Inflammatory macrophage (primary cell): ENCODE results near the gene BEGAIN.

Experiments used
- DNase-seq, 2 donors: peaks; one replicate each; pipeline ENCODE4 v3.0.0-alpha.2; 2020 to 2022

The BEGAIN gene

DNA sequence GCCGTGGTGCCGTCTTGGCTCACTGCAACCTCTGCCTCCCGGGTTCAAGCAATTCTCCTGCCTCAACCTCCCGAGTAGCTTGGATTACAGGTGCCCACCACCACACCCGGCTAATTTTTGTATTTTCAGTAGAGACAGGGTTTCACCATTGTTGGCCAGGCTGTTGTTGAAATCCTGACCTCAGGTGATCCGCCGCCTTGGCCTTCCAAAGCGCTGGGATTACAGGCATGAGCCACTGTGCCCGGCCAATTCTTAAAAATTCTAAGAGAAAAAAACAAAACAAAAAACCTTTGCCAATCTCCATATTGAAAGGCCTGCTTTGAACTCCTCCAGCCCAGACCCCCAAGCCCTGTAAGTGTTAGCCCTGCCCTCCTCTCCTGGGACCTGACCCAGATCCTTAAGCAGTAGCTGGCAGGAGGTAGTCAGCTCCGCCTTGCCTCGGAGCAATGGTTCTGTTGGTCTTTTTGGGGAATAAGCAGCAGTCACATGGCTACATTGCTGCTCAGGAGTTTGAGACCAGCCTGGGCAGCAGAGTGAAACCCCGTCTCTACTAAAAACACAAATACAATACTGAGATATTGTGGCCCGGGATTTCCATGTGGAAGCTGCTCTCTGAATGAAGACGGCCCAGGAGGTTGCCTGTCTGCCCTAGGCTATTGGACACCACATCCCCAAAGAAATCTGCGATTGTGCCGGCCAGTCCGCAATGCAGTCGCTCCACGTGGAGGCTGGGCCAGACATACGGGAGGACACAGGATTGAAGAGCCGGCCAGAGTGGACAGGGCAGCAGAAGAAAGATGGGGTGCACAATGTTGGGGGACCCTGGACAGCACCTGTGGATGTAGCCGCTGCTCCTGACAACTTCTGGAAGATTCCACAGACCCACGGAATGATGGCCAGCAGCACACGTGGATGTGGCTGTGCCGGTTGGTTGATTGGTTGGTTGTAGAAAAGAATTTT, 28.8 kb upstream of the BEGAIN start:
- no peak for DNase-seq

DNA sequence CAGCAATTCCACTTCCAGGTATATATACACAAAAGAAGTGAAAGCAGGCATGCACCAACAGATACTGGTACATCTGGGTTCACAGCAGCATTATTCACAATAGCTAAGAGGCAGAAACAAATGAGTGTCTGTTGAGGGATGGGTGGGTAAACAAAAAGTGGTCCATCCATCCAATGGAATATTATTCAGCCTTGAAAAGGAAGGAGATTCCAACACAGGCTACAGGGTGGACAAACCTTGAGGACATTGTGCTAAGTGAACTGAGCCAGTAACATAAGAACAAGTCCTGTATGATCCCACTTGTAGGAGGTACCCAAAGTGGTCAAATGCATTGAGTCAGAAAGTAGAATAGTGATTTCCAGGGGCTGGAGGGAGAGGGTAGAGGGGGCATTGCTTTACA, 27.6 kb upstream of the BEGAIN start:
- no peak for DNase-seq

DNA sequence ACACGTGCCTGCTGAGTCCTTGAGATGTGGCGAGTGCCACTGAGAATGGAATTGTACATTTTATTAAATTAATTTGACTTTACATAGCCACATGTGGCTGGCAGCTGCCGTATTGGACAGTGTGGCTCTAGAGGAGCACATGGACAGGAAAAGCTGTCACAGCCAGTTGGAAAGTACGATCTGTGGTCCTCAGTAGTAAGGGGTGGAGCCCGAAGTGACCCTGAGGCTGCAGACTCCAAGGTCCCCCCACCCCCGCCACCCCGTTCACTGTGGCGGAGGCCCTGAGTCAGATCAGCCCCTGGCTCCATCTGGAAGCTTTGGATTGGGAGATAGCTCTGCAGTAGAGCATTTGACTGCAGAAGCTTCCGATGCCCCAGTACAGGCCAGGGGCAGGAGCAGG, 25.8 kb upstream of the BEGAIN start:
- no peak for DNase-seq

DNA sequence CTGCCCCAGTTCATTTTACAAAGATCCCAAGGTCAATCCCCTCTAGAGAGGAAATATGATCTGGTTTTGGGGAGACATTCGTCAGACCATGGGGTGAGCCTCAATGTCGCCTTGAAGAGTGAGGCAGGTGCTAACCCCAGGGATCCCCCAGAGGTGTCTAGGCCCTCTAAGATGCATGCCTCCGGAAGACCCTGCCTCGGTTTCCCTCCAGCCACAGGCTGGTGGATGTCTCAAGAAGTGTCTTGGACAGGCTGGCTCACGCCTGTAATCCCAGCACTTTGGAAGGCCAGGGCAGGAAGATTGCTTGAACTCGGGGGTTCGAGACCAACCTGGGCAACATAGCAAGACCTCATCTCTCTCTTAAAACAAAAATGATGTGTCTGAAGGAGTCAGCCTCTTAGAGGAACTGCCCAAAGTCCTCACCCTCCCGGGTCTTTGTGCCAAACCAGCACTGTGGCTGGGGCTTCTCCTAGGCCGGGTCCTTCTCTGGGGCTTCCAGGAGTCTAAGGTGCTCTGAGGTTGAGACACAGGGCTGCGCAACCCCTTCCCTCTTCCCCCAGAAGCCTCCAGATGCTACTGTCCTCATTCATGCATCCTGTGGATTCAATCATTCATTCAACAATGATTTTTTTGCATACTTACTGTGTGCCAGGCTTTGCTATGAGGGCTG, 24.7 kb upstream of the BEGAIN start:
- no peak for DNase-seq

DNA sequence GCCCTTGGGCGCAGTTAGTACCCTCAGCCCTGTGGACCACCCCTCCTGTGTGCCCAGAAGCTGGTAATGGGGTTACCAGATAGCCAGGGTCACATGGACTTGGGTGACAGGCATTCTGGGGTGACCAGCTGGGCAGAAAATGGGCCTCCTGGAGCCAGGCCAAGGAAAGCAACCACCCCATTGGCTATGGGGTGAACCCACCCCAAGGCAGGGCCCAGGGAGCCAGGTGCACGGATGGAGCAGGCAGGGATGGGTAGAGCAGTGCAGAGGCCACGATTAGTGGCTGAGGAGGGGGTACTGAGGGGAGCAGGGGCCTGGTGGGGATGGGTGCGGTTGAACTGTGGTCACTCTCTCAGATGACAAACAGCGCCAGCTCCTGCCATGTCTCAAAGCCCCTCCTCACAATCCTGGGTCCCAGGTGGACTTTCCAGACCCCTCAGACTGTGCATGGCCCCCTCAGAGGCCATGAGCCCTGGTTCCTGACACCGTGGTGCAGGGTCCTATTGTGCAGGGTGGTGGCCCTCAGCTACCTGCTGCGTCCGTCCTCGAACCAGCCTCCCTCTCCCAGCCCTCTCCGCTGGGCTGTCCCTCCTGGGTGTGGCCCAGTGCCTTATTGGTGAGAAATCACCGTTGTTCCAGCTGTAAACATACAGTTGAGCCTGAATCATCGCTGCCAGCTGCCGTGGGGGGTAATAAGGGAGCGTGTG, 23.4 kb upstream of the BEGAIN start:
- no peak for DNase-seq

DNA sequence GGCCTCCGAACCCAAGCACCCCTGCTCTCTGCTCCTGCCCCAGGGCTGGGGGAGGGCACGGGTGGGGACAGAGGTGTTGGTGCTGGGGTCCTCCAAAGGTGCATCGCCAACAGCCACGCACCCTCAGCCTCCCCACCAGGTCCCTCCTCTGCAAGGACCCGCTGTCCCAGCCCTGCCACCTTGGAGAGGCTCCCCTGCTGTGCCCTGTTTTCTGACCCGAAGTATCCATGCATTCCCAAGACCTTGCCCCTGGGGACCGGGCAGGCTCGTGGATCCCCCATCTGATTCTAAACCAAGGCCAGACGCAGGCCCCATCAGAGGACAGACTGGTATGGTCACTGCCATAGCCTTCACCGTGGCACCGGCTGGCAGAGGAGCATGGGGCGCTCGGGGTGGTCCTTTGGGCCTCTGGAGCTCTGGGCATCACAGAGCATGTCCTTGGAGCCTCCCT, 22.7 kb upstream of the BEGAIN start:
- DNase-seq: no peak

DNA sequence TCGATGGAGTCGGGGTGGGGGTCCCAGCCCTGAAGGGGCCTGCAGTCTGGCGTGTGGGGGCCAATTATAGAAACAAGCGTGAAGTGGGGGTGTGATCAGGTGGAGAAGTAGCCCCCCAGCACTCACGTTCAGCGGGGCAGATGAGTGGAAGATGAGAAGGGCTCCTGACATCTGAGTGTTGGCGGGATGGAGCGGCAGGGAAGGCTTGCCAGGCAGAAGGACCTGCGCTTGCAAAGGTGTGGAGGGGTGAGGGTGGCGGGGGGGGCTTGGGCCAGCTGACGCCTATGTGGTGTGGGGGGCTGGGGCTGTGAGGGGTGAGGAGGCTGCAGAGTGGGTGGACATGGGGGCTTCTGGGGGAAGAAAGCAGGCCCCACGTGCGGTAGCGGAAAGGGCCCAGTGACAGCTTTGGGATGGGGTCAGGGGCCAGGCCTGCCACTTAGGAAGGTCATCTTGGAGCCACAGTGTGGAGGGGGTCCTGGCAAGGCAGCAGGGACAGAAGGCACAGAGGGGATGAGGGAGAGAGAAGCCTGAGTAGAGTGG, 22.2 kb upstream of the BEGAIN start:
- no peak for DNase-seq

DNA sequence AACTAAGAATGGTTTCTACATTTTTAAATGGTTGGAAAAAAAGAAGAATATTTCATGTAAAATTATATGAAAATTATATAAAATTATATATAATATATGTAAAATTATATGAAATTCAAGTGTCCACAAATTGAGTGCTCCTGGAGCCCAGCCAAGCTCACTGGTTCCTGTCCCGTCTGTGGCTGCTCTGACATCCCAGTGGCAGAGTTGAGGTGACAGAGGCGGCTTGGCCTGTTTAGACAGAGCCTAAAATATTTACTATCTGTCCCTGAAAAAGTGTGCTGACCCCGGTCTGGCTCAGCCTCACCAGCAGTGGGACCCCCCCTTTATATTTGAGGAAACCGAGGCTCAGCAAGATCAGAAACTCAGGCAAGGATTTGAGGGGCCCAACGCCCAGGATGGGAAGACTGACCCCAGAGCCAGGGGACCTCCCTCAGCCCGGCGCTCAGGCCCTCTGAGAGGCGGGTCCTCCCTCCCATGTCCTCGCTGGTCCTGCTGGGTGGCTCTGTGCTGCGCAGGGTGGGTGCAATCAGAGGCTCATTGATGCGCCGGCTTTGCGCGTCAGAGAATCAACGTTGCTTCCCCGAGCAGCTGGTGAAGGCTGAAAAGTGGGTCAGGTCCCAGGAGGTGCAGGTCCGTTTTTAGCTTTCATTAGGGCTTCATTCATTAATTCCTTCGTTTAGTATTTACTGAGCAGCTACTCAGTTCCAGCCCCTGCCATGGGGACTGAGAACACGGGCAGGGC, 21.5 kb upstream of the BEGAIN start:
- DNase-seq: no peak

DNA sequence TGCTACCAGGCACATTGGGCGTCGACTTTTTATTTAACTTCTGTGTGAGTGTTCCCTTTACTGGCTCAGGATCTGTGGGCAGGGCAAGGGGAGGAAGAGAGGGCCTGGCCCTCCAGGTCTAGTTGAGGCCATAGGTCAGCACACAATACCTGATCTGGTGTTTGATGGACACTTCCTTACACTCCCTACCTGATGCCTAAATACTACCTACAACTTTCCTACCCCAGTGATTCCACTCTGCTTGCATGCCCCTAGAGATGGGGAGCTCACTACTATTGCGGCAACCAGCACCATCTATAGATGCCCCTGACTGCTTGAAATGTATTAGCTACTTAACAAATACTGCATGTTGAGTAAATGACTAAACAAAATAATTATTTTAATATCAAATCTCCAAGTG, 20.8 kb upstream of the BEGAIN start:
- no peak for DNase-seq

DNA sequence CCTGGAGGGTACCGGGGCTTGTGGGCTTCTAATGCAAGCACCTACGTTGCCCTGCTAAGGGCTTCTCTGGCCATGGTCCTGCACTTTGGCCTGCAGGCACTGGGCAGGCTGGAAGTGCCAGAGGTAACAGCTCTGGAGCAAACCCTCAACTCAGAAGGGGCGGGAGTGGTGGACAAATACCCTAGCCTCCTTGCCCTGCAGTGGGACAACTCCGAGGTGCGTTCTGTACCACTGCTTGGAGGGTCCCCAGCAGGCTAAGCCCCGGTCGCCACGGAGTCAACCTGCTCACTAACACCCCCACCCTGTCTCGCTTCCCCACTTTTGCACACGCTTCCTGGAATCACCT, 20.4 kb upstream of the BEGAIN start:
- DNase-seq: no peak

DNA sequence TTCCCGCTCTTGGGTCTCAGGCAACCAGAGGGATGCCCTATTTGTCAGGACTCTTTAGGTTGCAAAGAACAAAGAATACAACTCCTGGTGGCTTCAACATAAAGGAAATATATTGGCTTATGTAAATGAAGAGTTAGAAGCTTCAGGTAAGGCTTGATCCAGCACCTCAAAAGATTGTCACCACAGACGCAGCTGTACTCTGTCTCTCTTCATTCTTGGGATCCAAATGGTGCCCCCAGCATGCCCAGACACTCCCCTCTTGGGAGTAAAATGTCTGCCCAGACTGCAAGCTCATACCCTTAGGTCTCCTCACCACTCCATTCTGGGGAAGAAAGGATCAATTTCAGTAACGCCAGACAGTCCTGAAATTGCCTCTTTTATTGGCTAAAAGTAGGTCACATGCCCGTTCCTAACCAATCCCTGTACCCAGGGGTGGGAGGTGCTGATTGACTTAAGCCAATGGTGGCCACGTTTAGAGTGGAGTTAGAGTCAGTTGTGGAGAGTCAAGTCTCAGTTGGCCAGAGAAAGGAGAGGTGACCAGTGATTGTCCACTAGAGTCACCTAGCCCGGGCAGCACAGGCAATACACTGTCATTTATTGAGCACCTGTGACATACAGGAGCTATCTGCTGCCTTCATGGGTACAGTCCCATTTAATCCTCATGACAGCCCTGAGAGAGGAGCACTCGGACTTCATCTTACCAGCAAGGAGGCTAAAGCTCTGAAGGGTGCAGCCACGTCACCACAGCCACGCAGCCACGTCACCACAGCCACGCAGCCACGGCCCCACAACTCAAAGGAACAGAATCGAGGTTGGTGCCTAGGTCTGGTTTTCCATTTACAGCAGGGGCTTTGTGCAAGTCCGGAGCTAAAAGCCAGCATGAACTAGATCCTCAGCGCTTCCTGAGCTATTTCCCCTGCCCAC, 19.7 kb upstream of the BEGAIN start:
- no peak for DNase-seq

DNA sequence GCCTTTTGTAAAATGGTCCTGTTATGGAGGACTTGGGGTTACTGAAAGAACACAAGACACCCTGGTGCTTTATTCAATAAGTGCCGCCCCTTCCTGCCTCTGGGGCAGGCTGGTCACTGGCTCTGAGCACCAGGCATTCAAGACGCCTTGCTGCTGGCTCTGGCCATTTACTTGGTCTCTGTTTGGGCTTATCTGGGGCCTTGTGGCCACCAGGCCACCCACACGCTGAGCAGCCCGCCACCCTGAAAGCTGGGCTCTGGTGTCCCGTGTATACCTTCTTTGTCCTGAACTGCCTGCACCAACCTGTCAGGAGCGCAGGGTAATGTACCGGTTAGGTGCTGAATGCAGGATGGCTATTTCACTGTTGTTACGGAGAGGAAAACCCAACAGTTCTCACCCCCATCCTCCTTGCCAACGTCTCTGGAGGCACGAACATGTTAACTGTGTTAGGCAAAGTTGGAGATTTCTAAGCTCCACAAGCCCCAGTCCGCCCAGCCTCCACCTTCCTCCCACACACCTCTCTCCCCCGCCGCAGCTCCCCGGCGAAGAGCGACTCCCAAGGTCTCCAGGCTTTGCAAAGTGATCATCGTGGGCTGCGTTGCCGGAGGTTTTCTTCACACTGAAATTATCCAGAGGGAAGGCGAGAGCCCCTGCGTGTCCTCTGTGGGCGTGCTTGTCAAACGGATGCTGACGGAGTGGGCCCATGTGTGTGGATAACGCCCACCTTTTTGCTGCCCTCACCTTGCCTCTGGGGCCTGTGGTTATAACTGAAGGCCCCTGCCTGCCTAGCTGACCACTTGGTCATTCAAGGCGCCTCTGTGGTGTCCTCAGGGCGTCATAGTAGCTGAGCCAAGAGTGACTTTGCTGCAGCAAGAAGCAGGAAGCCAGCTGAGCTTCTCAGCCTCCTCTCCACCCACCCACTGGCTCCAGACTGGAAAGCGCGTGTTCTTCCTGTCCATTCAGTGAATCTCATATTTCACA, 18.8 kb upstream of the BEGAIN start:
- peak; percentile 57 to 81 for DNase-seq

DNA sequence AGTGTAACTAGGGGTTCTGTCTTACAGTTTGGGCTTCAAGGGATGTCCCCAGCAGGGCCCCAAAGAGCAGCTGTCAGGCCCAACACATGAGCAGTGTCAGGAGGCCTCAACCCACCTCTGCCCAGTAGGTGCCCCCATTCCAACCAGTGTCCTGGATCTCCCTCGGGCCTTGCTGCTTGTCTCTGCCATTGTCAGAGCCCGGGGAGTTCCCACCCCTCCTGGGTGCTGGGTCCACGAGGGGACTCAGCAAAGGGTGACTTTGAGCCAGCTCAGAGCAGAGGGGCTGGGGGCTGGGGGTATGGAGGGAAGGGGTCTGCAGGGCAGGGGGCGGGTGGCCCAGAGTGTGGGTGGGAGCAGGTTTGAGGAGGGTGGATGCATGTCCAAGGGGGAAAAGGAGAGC, 18.0 kb upstream of the BEGAIN start:
- DNase-seq: no peak

DNA sequence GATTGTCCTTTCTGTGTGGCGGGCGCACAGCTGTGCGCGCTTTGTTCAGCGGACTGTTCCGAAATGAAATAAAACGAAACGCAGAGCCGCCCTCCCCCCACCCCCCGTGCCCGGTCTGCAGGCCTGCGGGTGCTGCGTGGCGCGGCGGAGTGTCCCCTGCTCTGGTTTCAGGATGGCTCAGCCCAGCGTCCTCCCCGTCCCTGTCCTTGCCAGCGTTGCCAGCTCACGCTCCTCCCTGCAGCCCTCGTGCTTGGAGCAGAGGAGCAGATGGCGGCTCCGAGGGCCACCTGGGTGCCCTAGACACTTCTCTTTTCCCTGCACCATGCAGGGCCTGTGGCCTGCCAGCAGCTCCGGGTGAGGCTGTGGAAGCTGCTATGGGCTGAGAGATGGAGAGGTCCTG, 17.5 kb upstream of the BEGAIN start:
- DNase-seq: no peak

DNA sequence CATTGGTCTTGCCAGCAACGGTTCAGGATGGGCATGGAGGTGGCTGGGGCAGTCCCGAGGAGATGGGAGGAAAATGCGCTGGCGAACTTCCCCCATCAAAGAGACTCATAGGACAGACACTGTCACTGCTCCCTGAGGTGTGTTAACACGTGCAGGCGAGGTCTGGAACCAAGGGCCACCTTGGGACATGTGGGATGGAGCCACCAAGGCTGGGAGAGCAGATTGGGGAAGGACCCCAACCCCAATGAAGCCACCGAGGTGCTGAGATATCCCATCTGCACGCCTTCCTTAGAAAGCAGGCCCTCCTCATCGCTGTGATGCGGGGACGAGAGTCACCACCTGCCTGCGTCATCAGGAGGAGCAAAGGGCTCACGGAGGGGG, 16.9 kb upstream of the BEGAIN start:
- DNase-seq: no peak

DNA sequence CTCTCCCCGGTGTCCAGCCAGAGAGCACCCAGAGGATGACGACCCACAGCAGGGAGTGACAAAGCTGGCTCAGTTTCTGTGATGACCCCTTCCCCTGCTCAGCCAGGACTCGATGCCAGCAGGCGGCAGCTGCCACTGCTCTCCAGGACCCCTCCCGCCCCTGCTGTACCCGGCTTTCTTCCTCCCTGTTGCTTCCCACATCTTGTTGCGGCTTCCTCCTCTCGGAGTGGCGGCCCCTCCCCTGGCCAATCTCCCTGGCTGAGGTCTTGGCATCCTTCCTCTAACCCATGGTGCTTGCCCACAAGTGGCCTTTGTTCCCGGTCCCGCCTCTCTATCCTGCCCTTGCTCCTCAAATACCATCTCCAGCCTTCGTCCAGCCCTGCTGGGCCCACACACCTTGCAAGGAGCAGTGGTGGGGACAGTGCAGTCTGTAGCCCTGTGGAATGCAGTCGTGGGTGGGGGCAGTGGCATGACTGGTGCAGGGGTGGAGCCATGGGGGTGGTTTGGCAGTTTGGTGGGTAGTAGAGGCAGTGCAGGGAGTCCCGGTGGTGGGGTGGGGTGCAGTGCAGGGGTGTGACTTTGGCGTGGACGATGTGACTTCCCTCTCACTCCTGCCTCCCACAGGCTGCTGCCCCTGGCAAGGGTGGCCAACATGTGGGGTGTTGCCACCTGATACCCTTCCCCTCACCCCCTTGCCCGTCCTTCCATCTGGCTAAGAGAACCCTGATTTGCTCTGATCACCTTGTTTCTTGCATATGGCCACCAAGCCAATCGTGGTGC, 16.3 kb upstream of the BEGAIN start:
- peak in 1 of 2 donors; percentile 36 for DNase-seq

DNA sequence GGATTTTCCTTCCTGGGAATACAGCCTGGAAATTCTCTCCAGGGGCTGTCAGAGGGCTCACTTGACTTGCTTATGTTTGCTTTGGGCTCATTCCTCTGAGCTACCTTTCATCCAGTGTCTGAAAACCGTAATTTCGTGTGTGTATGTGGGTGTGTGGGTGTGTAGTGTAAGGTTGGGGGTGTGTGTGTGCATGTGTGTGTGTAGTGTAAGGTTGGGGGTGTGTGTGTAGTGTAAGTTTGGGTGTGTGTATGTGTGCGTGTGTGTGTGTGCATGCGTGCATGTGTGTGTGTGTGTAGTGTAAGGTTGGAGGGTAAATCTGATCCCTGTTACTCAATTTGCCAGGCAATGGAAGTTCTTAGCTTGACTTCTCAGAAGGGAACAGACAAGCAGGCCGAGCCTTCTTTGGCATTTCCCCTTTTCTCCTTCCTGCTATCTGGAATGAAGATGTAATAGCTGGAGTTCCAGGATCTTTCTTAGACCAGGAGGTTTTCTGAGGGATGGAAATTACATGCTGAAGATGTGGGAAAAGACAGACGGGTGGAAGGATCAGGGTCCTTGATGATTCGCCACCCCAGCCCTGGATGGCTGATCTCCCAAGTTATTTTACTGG, 15.5 kb upstream of the BEGAIN start:
- peak; percentile 36 to 37 for DNase-seq

DNA sequence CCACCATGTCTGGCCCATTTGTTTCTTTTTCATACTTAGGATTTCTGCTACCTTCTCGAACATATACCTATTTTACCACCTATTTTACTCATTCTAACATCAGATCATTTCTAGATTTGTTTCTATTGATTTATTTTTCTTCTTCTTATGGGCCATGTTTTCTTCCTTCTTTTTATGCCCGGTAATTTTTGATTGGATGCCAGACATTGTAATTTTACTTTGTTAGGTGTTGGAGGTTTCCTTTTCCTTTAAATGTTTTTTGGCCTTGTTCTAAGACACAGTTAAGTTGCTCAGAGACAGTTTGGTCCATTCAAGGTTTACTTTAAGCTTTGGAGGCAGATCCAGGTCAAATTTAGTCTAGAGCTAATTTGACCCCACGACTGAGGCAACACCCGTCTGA, 14.7 kb upstream of the BEGAIN start:
- DNase-seq: no peak

DNA sequence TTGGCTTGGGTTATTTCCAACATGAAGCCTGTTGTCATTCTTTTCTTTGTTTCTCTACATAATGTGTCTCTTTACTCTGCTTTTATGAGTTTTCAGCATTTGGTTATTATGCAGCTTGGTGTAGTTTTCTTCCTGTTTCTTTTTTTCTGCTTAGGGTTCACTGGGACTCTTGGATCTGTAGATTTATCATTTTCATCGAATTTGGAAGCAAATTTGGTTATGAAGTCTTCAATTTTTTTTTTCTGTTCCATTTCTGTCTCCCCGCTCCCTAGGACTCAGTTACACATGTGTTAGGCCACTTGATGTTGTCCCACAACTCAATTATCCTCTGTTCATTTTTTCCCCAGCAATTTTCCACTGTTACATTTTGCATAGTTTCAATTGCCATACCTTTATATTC, 13.8 kb upstream of the BEGAIN start:
- no peak for DNase-seq
